Type B pancreatic cell (in vitro differentiated cells): Measurements from ENCODE around the gene SDC3. TPM values are rescaled to one million over a fixed set of nuclear protein-coding genes. Genes with fewer than 3 reads are reported as not detected.

Source experiments
- DNase-seq: peaks from one replicate; pipeline ENCODE4 v3.0.0; 2021; ENCODE audit warnings: mixed read lengths; ENCODE audit not compliant: unreplicated experiment; ENCODE audit errors: extremely low spot score
- H3K27ac Mint-ChIP-seq: 2 replicates; pipeline ENCODE4 v1.8.0; 2021; ENCODE audit warnings: mild to moderate bottlenecking, mixed read lengths
- H3K27me3 Mint-ChIP-seq: 2 replicates; pipeline ENCODE4 v1.8.0; 2021; ENCODE audit warnings: mixed read lengths
- H3K36me3 Mint-ChIP-seq: 2 replicates; pipeline ENCODE4 v1.8.0; 2021; ENCODE audit warnings: mixed read lengths
- H3K4me1 Mint-ChIP-seq: one replicate; pipeline ENCODE4 v1.8.0; 2021; ENCODE audit warnings: mixed read lengths; ENCODE audit not compliant: unreplicated experiment
- H3K4me3 Mint-ChIP-seq: 2 replicates; pipeline ENCODE4 v1.8.0; 2021; ENCODE audit warnings: mild to moderate bottlenecking, mixed read lengths
- H3K9me3 Mint-ChIP-seq: 2 replicates; pipeline ENCODE4 v1.8.0; 2021; ENCODE audit warnings: mixed read lengths
- CTCF ChIP-seq: fragments of 200-600 bp; sonication (generic); conservative IDR thresholded peaks from 2 replicates; pipeline ENCODE4 v1.5.0; 2021; ENCODE audit warnings: antibody characterized with exemption, mild to moderate bottlenecking
- total RNA-seq: library from RNA; stranded (reverse); gene quantifications from 2 replicates; pipeline ENCODE4 v1.2.1, GENCODE V29; 2021; ENCODE audit warnings: low replicate concordance

Gene SDC3
- total RNA-seq, 1 donor from 2014 or later, result 54.2 TPM

DNA sequence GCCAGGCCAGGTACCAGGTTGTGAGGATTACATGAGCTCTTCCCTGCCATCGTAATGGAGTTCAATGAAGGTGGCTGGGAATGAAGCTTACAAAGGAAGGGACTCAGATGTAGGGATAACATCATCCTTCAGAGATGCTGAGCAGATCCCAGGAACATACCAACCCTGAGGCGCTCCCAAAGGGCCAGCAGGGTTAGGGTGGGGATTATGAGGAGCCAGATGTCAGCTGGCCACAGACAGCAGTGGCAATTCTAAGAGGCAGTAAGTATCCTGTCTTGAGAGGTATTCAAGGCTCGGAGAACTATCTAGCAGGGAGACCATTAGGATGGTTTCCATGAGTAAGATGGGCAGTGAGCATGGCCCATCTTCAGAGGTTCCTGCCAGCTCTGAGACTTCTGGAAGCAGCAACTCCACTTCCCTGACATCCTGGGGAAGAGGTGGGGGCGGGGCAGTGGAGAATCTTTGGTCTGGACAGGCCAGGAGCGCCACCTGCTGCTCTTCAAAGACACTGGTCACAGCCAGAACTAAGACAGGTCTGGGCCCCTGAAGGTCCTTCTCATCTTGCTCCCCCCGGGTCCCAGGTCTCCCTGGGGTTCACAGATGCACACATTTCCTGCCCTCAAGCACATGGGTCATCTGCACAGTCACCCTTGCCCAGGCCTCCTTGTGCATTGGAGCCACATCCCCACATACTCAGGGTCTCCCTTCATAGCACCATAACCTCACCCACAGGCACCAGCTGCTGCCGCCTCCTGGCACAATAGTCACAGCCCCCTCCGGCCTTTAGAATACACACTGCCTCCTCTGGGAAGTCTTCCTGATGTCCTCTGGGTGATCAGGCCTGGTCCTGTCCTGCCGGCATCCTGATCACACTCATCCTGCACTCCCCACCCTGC, 2.7 kb upstream of the SDC3 start:
- H3K4me3 Mint-ChIP-seq, result peak overlapping the region; percentile 28
- H3K36me3 Mint-ChIP-seq, result no peaks in the 10 kb centered on the region
- no peaks in the 10 kb centered on the region for H3K9me3 Mint-ChIP-seq
- peak; percentile 91 for TF ChIP-seq CTCF
- H3K27ac Mint-ChIP-seq, result peak overlapping the region; percentile 12
- peaks cover 16% of the 10 kb centered on the region for H3K4me1 Mint-ChIP-seq
- H3K27me3 Mint-ChIP-seq, result peaks cover 10% of the 10 kb centered on the region
- peak; percentile 83 for DNase-seq

- Mint-ChIP-seq H3K36me3 (no peaks in the 10 kb centered on the region), H3K27ac (peak overlapping the region; percentile 90), H3K4me3 (peak overlapping the region; percentile 90), H3K9me3 (no peaks in the 10 kb centered on the region), H3K4me1 (peaks cover 28% of the 10 kb centered on the region), H3K27me3 (peaks cover 11% of the 10 kb centered on the region)
- TF ChIP-seq CTCF, result no peak
- no peak for DNase-seq
These were observed 959 bp upstream of the SDC3 start for GRCh38 chr1:30909365-30910068.

GRCh38 chr1:30908316-30908695, 252 bp downstream of the SDC3 start:
- Mint-ChIP-seq H3K27ac (no peak overlapping the region), H3K27me3 (peaks cover 11% of the 10 kb centered on the region), H3K9me3 (no peaks in the 10 kb centered on the region), H3K36me3 (no peaks in the 10 kb centered on the region), H3K4me3 (no peak overlapping the region), H3K4me1 (peaks cover 33% of the 10 kb centered on the region)
- TF ChIP-seq CTCF, result no peak
- no peak for DNase-seq

DNA sequence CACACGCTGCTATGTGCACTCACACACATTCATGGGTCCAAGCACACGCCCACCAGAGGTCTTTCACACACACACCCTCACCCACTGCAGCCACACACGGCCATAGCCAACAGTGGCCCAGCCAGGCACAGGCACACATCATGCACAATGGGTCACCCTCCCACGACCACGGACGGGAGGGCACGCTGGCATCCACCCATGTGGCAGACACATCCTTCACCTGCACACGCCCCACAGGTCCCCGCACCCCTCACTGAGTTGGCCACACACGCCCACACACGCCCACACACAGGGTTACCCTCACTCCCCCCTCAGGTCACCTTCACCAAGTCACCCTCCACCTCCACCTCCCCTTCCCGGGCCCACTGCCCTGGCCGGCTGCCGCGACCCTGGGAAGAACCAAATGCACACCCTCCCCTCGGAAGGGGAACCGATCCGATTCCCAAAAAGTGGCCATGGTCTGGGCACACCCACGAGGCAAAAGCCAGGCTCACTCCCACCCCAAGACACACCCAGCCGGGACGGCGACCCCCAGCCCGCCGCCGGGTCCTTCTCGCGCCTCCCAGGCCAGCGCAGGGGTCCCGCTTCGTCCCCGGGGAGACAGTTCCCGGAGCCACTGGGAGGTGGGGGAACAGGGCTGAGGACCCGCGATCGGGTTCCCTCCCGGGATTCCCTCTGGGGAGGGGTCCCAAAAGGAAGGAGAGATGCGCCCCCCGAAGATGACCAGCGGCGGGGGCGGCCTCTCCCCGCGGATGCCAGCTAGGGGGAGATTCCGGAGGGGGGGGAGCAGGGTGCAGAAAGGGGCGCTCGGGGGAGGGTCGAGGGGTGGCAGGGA, 860 bp downstream of the SDC3 start:
- no peak for DNase-seq
- H3K4me3 Mint-ChIP-seq, result peak overlapping the region; percentile 92
- TF ChIP-seq CTCF, result no peak
- H3K36me3 Mint-ChIP-seq, result no peaks in the 10 kb centered on the region
- peaks cover 39% of the 10 kb centered on the region for H3K4me1 Mint-ChIP-seq
- no peaks in the 10 kb centered on the region for H3K9me3 Mint-ChIP-seq
- H3K27ac Mint-ChIP-seq, result peak overlapping the region; percentile 88
- peaks cover 11% of the 10 kb centered on the region for H3K27me3 Mint-ChIP-seq

- Mint-ChIP-seq H3K4me1 (peaks cover 40% of the 10 kb centered on the region), H3K27me3 (peaks cover 11% of the 10 kb centered on the region)
These were observed 1.7 kb downstream of the SDC3 start for GRCh38 chr1:30906631-30907441.

More at GRCh38 chr1:30906631-30907441, 1.7 kb downstream of the SDC3 start:
- Mint-ChIP-seq H3K36me3 (no peaks in the 10 kb centered on the region), H3K4me3 (peak overlapping the region; percentile 92), H3K9me3 (no peaks in the 10 kb centered on the region), H3K27ac (peak overlapping the region; percentile 88)
- DNase-seq, result no peak
- TF ChIP-seq CTCF, result no peak
